ENCODE results near the gene AKIRIN2.

Gene AKIRIN2

GRCh38 chr6:87639373-87639772, 62.7 kb downstream of the AKIRIN2 start:
- DNase-seq = no peak
- Mint-ChIP-seq H3K36me3 (ENCODE audit: low read depth) (peaks cover 49% of the 10 kb centered on the region), H3K27ac (no peak overlapping the region), H3K4me1 (no peaks in the 10 kb centered on the region), H3K4me3 (no peak overlapping the region), H3K9me3 (no peaks in the 10 kb centered on the region), H3K27me3 (ENCODE audit: low read depth, poor library complexity) (no peaks in the 10 kb centered on the region)
- TF ChIP-seq CTCF (IDR thresholded peaks at IDR 0.05) = no peak

- Mint-ChIP-seq H3K27ac (no peak overlapping the region), H3K4me1 (no peaks in the 10 kb centered on the region), H3K4me3 (no peak overlapping the region), H3K27me3 (ENCODE audit: low read depth, poor library complexity) (no peaks in the 10 kb centered on the region), H3K9me3 (no peaks in the 10 kb centered on the region), H3K36me3 (ENCODE audit: low read depth) (peaks cover 50% of the 10 kb centered on the region)
- no peak for DNase-seq
- no peak for TF ChIP-seq CTCF (IDR thresholded peaks at IDR 0.05)
These were observed 64.9 kb downstream of the AKIRIN2 start for GRCh38 chr6:87637106-87637505.

GRCh38 chr6:87636315-87636714, 65.7 kb downstream of the AKIRIN2 start:
- H3K4me1 Mint-ChIP-seq = no peaks in the 10 kb centered on the region
- no peak overlapping the region for H3K27ac Mint-ChIP-seq
- no peaks in the 10 kb centered on the region for H3K27me3 Mint-ChIP-seq (ENCODE audit: low read depth, poor library complexity)
- DNase-seq = no peak
- no peaks in the 10 kb centered on the region for H3K9me3 Mint-ChIP-seq
- no peak overlapping the region for H3K4me3 Mint-ChIP-seq
- TF ChIP-seq CTCF (IDR thresholded peaks at IDR 0.05) = no peak
- H3K36me3 Mint-ChIP-seq (ENCODE audit: low read depth) = peaks cover 48% of the 10 kb centered on the region

GRCh38 chr6:87633851-87634250, 68.2 kb downstream of the AKIRIN2 start:
- H3K4me1 Mint-ChIP-seq = no peaks in the 10 kb centered on the region
- DNase-seq = no peak
- no peaks in the 10 kb centered on the region for H3K9me3 Mint-ChIP-seq
- TF ChIP-seq CTCF (IDR thresholded peaks at IDR 0.05) = no peak
- peaks cover 45% of the 10 kb centered on the region for H3K36me3 Mint-ChIP-seq (ENCODE audit: low read depth)
- no peak overlapping the region for H3K4me3 Mint-ChIP-seq
- H3K27me3 Mint-ChIP-seq (ENCODE audit: low read depth, poor library complexity) = no peaks in the 10 kb centered on the region
- no peak overlapping the region for H3K27ac Mint-ChIP-seq

GRCh38 chr6:87630746-87631145, 71.3 kb downstream of the AKIRIN2 start:
- TF ChIP-seq CTCF (IDR thresholded peaks at IDR 0.05) = no peak
- no peak for DNase-seq
- H3K4me1 Mint-ChIP-seq = no peaks in the 10 kb centered on the region
- no peaks in the 10 kb centered on the region for H3K27me3 Mint-ChIP-seq (ENCODE audit: low read depth, poor library complexity)
- H3K9me3 Mint-ChIP-seq = no peaks in the 10 kb centered on the region
- H3K4me3 Mint-ChIP-seq = no peak overlapping the region
- H3K36me3 Mint-ChIP-seq (ENCODE audit: low read depth) = peaks cover 44% of the 10 kb centered on the region
- H3K27ac Mint-ChIP-seq = no peak overlapping the region

GRCh38 chr6:87628881-87629280, 73.2 kb downstream of the AKIRIN2 start:
- no peaks in the 10 kb centered on the region for H3K27me3 Mint-ChIP-seq (ENCODE audit: low read depth, poor library complexity)
- no peaks in the 10 kb centered on the region for H3K4me1 Mint-ChIP-seq

More at GRCh38 chr6:87628881-87629280, 73.2 kb downstream of the AKIRIN2 start:
- H3K36me3 Mint-ChIP-seq (ENCODE audit: low read depth) = peaks cover 54% of the 10 kb centered on the region
- H3K9me3 Mint-ChIP-seq = peaks cover 7% of the 10 kb centered on the region
- no peak for TF ChIP-seq CTCF (IDR thresholded peaks at IDR 0.05)
- H3K4me3 Mint-ChIP-seq = no peak overlapping the region
- peak overlapping the region; percentile 9 for H3K27ac Mint-ChIP-seq
- DNase-seq = no peak
